ENCODE data around the gene FMN1.

FMN1 gene

DNA sequence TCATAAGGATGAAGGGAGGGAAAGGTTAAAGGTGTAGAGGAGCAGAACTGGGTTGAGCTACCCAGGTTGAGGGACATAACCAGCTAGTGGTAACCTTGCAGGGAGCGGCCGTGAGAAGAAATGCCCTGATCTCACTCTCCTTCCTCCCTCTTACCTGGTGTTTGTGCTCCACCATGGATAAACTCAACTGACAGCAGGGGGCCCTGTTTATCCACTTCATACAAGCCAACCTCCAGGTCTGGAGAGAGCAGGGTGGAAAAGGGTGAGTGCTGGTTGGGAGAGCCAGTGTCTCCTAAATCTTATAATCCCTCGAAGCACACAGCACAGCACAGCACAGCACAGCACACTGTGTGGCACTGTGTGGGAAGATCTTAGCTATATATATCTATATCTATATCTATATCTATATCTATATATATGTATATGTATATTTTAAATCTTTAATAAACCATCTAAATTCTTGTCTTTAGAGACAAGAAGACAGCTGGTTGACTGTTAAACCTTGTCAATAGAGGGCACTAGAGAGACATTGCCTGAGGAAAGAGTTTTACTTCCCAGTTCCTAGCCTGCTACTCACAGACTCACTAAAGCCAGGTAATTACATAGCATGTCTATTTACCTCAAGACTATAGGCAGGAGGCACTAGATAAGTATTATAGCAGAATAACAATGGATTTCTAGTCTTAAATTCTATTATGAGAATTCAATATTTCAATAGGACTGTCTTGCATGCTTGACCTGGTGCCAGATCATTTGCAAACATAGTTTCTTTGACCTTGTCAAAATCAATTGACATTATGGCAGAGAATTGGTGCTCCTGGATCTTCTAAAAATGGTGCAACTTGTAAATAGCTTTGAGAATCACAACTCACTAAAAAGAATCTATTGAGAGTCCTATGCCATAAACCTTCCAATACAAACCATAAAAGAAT, 21.7 kb upstream of the FMN1 start:
- 92% methylated on average over 2 of the region's 3 CpGs for WGBS
- H3K36me3 ChIP-seq (ENCODE audit: insufficient read depth, low read length), result no peaks in the 10 kb centered on the region

DNA sequence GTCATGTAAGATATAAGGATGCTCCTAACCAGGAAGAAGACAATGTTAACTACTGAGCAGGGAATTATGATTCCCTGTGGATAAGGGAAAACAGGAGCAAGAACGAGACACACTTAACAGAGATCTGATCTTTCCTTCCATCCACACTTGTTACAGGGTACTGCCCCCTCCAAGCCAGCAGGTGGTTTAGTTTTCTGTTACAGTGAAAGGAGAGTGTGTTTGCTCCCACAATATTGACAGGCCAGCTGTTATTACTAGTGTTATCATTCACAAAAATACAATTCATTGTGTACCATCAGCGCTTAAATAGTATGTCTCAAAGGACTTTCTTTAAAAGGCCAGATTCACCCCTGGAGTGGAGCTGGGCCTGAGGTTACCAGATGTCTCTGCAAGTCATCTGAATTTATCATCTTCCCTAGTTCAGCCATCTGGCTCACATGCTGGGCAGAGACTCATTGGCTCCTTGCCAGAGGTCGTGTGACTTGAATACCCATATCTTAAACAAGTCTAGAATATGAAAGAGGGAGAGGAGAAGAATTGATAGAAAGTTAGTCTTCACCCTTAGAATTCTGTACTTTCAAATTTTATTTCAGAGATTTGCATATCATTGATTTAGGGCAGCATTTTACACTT, 16.8 kb upstream of the FMN1 start:
- H3K4me1 ChIP-seq (ENCODE audit: insufficient read depth, low read length), result 0 out of 2 replicates have a peak, but pooled peaks cover 2% of the 10 kb centered on the region
- WGBS, result 89% methylated on average over 1 of the region's 3 CpGs
- no peaks in the 10 kb centered on the region for H3K27me3 ChIP-seq (ENCODE audit: insufficient read depth, low read length)
- H3K27ac ChIP-seq (ENCODE audit: low read depth, low read length), result no peak overlapping the region
- no peak overlapping the region for H3K9ac ChIP-seq (ENCODE audit: low read depth, low read length)
- no peaks in the 10 kb centered on the region for H3K9me3 ChIP-seq (ENCODE audit: insufficient read depth, low read depth, low read length)
- no peaks in the 10 kb centered on the region for H3K36me3 ChIP-seq (ENCODE audit: insufficient read depth, low read length)
- H3K4me3 ChIP-seq (ENCODE audit: low read length), result no peak overlapping the region

More for the DNA sequence above, 21.7 kb upstream of the FMN1 start:
- H3K27me3 ChIP-seq (ENCODE audit: insufficient read depth, low read length), result no peaks in the 10 kb centered on the region
- no peaks in the 10 kb centered on the region for H3K4me1 ChIP-seq (ENCODE audit: insufficient read depth, low read length)
- H3K4me3 ChIP-seq (ENCODE audit: low read length), result no peak overlapping the region
- no peak overlapping the region for H3K27ac ChIP-seq (ENCODE audit: low read depth, low read length)
- H3K9ac ChIP-seq (ENCODE audit: low read depth, low read length), result no peak overlapping the region
- H3K9me3 ChIP-seq (ENCODE audit: insufficient read depth, low read depth, low read length), result no peaks in the 10 kb centered on the region

DNA sequence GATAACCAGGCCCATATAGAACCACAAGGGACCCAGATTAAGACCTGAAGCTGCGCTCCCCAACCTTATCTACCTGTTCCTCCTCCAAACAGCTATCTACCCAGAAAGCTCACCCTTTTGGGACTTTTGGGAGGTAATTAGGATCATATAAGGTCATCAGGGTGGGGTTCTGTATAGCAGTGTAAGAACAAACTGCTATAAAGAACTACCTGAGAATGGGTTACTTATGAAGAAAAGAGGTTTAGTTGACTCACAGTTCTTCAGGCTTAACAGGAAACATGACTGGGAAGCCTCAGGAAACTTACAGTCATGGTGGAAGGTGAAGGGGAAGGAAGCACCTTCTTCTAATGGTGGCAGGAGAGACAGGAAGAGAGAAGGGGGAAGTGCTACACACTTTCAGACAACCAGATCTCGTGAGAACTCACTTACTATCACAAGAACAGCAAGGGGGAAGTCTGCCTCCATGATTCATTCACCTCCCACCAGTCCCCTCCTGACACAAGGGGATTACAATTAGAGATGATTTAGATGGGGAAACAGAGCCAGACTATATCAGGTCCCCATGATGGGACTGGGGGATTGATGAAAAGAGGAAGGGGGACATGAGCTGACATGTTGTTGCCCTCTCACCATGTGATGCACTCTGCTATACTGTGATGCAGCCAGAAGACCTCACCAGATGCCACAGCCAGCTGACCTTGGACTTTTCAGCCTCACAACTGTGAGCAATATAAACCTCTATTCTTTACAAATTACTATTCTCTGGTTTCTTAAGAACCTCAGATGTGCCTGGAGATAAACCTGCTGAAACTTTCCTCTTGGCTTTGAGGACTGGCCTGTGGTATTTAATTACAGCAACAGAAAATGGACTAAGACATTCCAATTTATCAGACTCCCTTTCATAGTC, 15.3 kb upstream of the FMN1 start:
- Histone ChIP-seq H3K36me3 (ENCODE audit: insufficient read depth, low read length) (no peaks in the 10 kb centered on the region), H3K27me3 (ENCODE audit: insufficient read depth, low read length) (no peaks in the 10 kb centered on the region), H3K27ac (ENCODE audit: low read depth, low read length) (no peak overlapping the region), H3K9ac (ENCODE audit: low read depth, low read length) (no peak overlapping the region), H3K4me3 (ENCODE audit: low read length) (no peak overlapping the region), H3K4me1 (ENCODE audit: insufficient read depth, low read length) (0 out of 2 replicates have a peak, but pooled peaks cover 4% of the 10 kb centered on the region), H3K9me3 (ENCODE audit: insufficient read depth, low read depth, low read length) (no peaks in the 10 kb centered on the region)
- WGBS, result 100% methylated on average over 1 of the region's 2 CpGs

DNA sequence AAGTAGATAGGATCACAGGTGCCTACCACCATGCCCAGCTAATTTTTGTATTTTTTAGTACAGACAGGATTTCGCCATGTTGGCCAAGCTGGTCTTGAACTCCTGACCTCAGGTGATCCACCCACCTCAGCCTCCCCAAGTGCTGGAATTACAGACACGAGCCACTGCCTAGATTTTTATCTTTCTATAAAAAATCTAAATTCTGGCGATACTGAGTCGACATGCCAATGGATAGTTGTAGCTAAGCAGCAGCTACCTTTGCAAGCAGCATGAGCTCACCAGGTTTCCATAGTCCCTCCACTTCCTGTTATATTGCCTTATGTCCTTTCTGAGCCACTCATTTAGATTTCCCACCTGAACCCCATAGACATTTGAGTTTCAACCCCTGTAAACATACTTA, 13.1 kb upstream of the FMN1 start:
- no peak overlapping the region for H3K4me3 ChIP-seq (ENCODE audit: low read length)
- H3K27ac ChIP-seq (ENCODE audit: low read depth, low read length), result no peak overlapping the region
- 81% methylated on average over 4 of the region's 4 CpGs for WGBS
- no peaks in the 10 kb centered on the region for H3K36me3 ChIP-seq (ENCODE audit: insufficient read depth, low read length)
- no peaks in the 10 kb centered on the region for H3K27me3 ChIP-seq (ENCODE audit: insufficient read depth, low read length)
- no peak overlapping the region for H3K9ac ChIP-seq (ENCODE audit: low read depth, low read length)
- peaks cover 4% of the 10 kb centered on the region; the same call in 1 of the 2 replicates for H3K4me1 ChIP-seq (ENCODE audit: insufficient read depth, low read length)
- no peaks in the 10 kb centered on the region for H3K9me3 ChIP-seq (ENCODE audit: insufficient read depth, low read depth, low read length)

DNA sequence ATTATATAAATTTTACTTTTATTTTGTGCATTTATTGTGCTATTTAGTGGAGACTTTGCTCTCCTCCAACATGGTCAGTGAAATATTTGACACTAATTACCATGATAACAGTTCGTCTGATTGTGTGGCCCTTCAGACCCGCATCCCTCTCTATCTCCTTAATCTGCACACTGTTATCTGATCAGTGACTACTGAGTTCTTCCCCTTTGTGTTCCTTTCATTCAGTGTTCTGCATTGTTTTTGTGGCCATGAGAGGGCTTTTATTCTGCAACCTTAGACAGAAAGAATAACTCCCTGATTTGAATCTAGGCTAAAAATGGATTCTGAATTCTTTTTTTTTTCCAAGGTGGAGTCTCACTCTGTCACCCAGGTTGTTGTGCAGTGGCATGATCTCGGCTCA, 11.9 kb upstream of the FMN1 start:
- no peaks in the 10 kb centered on the region for H3K9me3 ChIP-seq (ENCODE audit: insufficient read depth, low read depth, low read length)
- H3K36me3 ChIP-seq (ENCODE audit: insufficient read depth, low read length), result no peaks in the 10 kb centered on the region
- no peak overlapping the region for H3K4me3 ChIP-seq (ENCODE audit: low read length)
- peaks cover 13% of the 10 kb centered on the region for H3K4me1 ChIP-seq (ENCODE audit: insufficient read depth, low read length)
- no peak overlapping the region for H3K9ac ChIP-seq (ENCODE audit: low read depth, low read length)
- no peak overlapping the region for H3K27ac ChIP-seq (ENCODE audit: low read depth, low read length)
- no peaks in the 10 kb centered on the region for H3K27me3 ChIP-seq (ENCODE audit: insufficient read depth, low read length)
- 74% methylated on average over 3 of the region's 3 CpGs for WGBS

DNA sequence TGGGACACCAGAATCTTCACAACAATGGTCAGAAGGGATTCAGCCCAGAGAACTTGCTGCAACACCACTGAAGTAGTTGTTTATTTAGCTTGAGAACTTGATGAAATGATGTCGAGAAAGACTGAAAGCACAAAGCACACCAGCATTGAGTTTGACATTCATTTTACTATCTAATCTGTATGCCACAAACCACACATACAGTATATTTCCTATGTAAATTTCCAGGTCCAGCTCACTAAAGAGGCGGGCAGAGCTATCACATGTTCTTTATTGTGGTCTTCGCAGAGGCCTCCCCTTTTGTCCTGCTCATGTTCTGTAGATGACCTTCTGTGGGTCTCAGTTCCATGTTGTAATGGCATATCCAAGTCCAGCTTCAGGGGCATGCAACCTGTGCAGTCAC, 10.4 kb upstream of the FMN1 start:
- no peaks in the 10 kb centered on the region for H3K27me3 ChIP-seq (ENCODE audit: insufficient read depth, low read length)
- no peak overlapping the region for H3K9ac ChIP-seq (ENCODE audit: low read depth, low read length)
- H3K36me3 ChIP-seq (ENCODE audit: insufficient read depth, low read length), result no peaks in the 10 kb centered on the region
- H3K4me3 ChIP-seq (ENCODE audit: low read length), result no peak overlapping the region
- H3K9me3 ChIP-seq (ENCODE audit: insufficient read depth, low read depth, low read length), result no peaks in the 10 kb centered on the region
- WGBS, result 96% methylated on average over 3 of the region's 3 CpGs
- H3K27ac ChIP-seq (ENCODE audit: low read depth, low read length), result no peak overlapping the region
- H3K4me1 ChIP-seq (ENCODE audit: insufficient read depth, low read length), result peaks cover 28% of the 10 kb centered on the region

DNA sequence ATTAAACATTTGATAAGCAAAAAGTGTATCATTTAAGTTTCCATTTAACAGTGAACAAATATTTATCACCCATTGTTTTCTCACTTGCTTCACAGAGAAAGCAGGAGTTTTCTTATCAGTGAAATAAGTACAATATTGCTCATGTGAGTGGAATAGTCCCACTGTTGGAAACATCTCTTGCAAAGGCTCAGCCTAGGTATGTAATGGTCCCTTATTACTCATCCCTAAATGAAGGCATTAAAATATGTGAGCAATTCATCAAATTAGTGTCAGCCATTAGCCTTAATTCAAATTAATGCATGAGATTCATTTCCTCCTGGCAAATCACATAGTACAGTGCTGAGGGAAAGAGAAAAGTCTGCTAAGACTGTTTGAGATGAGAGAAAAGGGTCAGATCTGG, 9.6 kb upstream of the FMN1 start:
- H3K4me1 ChIP-seq (ENCODE audit: insufficient read depth, low read length), result peaks cover 31% of the 10 kb centered on the region
- H3K27me3 ChIP-seq (ENCODE audit: insufficient read depth, low read length), result no peaks in the 10 kb centered on the region
- no peaks in the 10 kb centered on the region for H3K36me3 ChIP-seq (ENCODE audit: insufficient read depth, low read length)
- H3K9me3 ChIP-seq (ENCODE audit: insufficient read depth, low read depth, low read length), result no peaks in the 10 kb centered on the region
- H3K9ac ChIP-seq (ENCODE audit: low read depth, low read length), result no peak overlapping the region
- no peak overlapping the region for H3K27ac ChIP-seq (ENCODE audit: low read depth, low read length)
- no peak overlapping the region for H3K4me3 ChIP-seq (ENCODE audit: low read length)

DNA sequence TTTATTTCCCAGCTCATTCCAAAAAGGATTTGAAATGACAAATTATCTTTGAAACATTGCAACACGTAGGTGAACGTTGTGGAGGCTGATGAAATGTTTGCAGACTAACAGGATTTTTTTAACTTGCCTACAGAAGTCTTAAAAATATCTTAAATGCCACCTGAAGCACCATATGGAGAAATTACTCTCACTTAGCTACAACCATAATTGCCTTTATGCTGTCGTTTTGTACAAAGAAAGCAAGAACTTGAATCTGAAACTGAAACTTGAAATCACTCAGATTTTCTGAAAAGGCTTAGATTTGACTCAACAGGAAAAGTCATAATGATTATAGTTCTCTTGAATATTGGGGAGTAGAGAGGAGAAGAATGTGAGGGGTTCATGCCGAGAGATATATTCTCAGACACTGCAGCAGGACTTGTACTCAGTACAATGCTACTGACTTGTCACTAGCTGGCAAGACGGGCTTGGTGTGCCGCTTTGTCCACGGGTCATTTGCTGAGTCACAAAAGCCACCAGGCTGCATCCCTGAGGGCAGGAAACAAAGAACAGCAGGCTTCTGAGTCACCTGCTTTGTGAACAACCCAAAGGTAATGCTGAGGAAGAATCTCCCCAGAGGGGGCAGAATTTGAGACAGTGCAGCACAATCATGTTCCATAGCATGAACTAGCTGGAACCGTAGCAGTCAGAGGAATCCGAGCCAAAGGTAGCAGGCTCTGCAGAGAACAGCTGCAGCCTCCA, 7.1 kb upstream of the FMN1 start:
- Histone ChIP-seq H3K9me3 (ENCODE audit: insufficient read depth, low read depth, low read length) (no peaks in the 10 kb centered on the region), H3K4me1 (ENCODE audit: insufficient read depth, low read length) (peaks cover 31% of the 10 kb centered on the region), H3K36me3 (ENCODE audit: insufficient read depth, low read length) (no peaks in the 10 kb centered on the region), H3K9ac (ENCODE audit: low read depth, low read length) (peak overlapping the region; percentile 61; the same call in 1 of the 2 replicates), H3K4me3 (ENCODE audit: low read length) (no peak overlapping the region; the same call in 1 of the 2 replicates), H3K27ac (ENCODE audit: low read depth, low read length) (peak overlapping the region; percentile 65), H3K27me3 (ENCODE audit: insufficient read depth, low read length) (no peaks in the 10 kb centered on the region)
- WGBS, result 47% methylated on average over 9 of the region's 9 CpGs

DNA sequence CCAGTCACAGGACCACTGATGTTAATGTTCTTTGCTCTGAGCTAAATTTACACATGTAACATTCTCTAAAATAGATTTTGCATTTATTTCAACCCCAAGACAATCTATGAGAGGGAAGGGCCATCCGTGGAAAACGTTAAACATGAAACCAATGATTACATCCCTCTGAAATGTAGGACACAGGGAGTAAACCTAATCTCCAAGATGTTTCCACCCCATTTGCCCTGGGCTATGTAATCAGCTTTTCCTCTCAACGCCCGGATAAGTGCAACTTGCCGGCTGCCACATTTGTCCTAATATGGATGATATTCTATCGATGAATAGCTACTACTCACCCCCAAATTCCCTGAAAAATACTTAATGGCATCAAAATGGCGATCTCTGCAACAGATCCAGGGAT, 6.4 kb upstream of the FMN1 start:
- Histone ChIP-seq H3K4me1 (ENCODE audit: insufficient read depth, low read length) (peaks cover 28% of the 10 kb centered on the region), H3K36me3 (ENCODE audit: insufficient read depth, low read length) (no peaks in the 10 kb centered on the region), H3K4me3 (ENCODE audit: low read length) (no peak overlapping the region), H3K9ac (ENCODE audit: low read depth, low read length) (peak overlapping the region; percentile 61; the same call in 1 of the 2 replicates), H3K9me3 (ENCODE audit: insufficient read depth, low read depth, low read length) (no peaks in the 10 kb centered on the region), H3K27me3 (ENCODE audit: insufficient read depth, low read length) (no peaks in the 10 kb centered on the region; the same call in 1 of the 2 replicates), H3K27ac (ENCODE audit: low read depth, low read length) (peak overlapping the region; percentile 65; the same call in 1 of the 2 replicates)
- WGBS, result 79% methylated on average over 7 of the region's 7 CpGs

DNA sequence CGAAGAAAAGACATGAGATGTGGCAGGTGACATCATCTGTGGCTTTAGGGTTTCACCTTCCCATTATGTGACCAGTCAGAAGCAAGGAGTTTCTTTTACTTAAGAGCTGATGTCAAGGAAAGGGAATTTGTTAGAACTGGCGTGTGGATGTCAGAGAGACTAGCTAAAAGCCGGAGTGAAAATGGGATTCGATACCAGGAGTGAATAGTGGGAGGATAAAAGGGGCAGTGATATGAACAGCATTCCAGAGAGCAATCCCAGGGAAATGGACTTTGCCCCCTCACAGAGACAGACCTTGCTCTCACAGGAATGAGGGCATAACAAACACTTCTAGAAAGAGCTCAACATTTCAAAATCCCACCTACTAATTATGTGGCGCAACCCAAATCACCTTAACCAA, 5.9 kb upstream of the FMN1 start:
- Histone ChIP-seq H3K4me3 (ENCODE audit: low read length) (no peak overlapping the region), H3K4me1 (ENCODE audit: insufficient read depth, low read length) (peaks cover 28% of the 10 kb centered on the region), H3K9ac (ENCODE audit: low read depth, low read length) (no peak overlapping the region), H3K27me3 (ENCODE audit: insufficient read depth, low read length) (no peaks in the 10 kb centered on the region; the same call in 1 of the 2 replicates), H3K27ac (ENCODE audit: low read depth, low read length) (no peak overlapping the region), H3K9me3 (ENCODE audit: insufficient read depth, low read depth, low read length) (no peaks in the 10 kb centered on the region), H3K36me3 (ENCODE audit: insufficient read depth, low read length) (no peaks in the 10 kb centered on the region)
- 75% methylated on average over 5 of the region's 5 CpGs for WGBS
